ENCODE measurements around the gene AUTS2.

- TF ChIP-seq CTCF (IDR thresholded peaks at IDR 0.05) (no peak), POLR2A (IDR thresholded peaks at IDR 0.05) (no peak), POLR2AphosphoS5 (IDR thresholded peaks at IDR 0.05) (no peak)
Observed at GRCh38 chr7:70500261-70500660, 902.0 kb downstream of the AUTS2 start.

All from breast epithelium (tissue), 3 donors.